ENCODE measurements around the gene METTL8. TPM values are rescaled to one million over a fixed set of nuclear protein-coding genes. Genes with fewer than 3 reads are reported as not detected.

Gene METTL8
- total and polyA plus RNA-seq, 8 donors, result 3.6 to 42.9 (median 7.0) TPM

DNA sequence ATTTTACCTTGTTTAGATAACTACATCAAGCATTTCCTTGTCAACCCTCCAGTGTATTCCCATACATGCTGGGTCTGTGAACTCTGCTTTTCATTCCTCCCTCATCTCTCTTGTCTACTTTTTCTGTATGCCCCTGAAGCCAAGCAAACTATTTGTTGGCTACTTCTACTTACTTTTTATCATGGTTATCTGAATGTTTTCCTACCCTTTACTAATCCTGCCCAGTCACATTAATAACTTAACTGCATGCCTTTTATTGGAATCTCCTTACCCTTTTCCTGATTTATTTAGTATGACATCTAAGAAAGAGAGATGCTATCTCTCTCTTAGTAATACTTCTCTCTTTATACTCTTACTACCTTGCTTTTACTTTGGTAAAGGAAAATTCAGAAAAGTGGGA lies 17.3 kb upstream of the METTL8 start:
- H3K4me1 ChIP-seq, result no peaks in the 10 kb centered on the region
- H3K9me3 ChIP-seq, result no peaks in the 10 kb centered on the region
- no peak for DNase-seq
- intact Hi-C loops (cut with DNase I; ENCODE audit: low total_unique reads), result no loop called here
- H3K27me3 ChIP-seq, result no peaks in the 10 kb centered on the region
- peaks cover 9 to 93% (median 92%) of the 10 kb centered on the region in 4 donors for H3K36me3 ChIP-seq
- H3K4me3 ChIP-seq, result no peak overlapping the region
- no peak for TF ChIP-seq CTCF (IDR thresholded peaks at IDR 0.05)
- no peak for TF ChIP-seq EP300 (IDR thresholded peaks at IDR 0.05)
- no peak for TF ChIP-seq POLR2AphosphoS5 (IDR thresholded peaks at IDR 0.05)
- no peak for TF ChIP-seq POLR2A (IDR thresholded peaks at IDR 0.05)
- no peak overlapping the region for H3K27ac ChIP-seq

DNA sequence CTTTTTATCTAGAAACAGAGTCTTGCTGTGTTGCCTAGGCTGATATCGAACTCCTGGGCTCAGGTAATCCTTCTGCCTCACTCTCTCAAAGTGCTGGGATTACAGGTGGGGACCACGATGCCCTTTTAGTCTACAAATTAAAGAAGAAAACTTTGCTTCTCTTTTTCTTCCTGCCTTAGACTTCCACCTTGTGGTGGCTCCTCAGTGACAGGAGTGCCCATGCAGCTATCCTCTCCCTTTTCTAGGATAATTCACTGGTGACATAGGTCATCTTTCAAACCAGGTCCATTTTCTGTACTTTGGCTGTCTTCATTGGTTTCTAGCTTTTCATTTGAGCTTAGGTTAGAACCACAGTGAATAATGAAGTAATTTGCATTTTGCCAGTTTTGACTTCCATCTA lies 13.9 kb upstream of the METTL8 start:
- Histone ChIP-seq H3K4me1 (no peaks in the 10 kb centered on the region), H3K27me3 (no peaks in the 10 kb centered on the region), H3K4me3 (no peak overlapping the region), H3K27ac (no peak overlapping the region), H3K36me3 (peaks cover 9 to 89% (median 85%) of the 10 kb centered on the region in 4 donors), H3K9me3 (no peaks in the 10 kb centered on the region)
- intact Hi-C loops (cut with DNase I; ENCODE audit: low total_unique reads), result no loop called here
- TF ChIP-seq POLR2AphosphoS5 (IDR thresholded peaks at IDR 0.05), result no peak
- TF ChIP-seq EP300 (IDR thresholded peaks at IDR 0.05), result no peak
- TF ChIP-seq CTCF (IDR thresholded peaks at IDR 0.05), result no peak
- no peak for TF ChIP-seq POLR2A (IDR thresholded peaks at IDR 0.05)
- 89 to 95% (median 93%) methylated on average over 2 of the region's 2 CpGs for WGBS, 5 donors
- DNase-seq, result no peak

DNA sequence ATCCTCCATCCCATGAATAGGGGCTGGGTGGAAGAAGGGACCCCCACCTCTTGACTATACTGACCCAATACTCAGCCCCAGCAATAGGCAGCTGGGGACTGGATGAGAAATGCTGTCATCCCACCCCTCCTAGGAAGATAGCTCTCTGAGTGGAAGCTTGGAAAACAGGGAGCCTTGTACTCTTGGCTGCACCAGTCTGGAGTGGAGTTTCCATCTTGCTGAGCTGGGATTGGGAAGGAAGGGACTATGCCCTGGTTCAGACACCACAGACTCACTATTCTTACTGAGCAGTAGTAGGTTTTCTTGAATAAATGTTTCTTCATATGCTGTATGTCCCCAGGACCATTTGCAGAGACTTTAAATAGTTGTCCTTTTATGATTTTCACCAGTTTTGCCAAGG lies 7.7 kb upstream of the METTL8 start:
- no peaks in the 10 kb centered on the region for H3K9me3 ChIP-seq
- no peak overlapping the region for H3K27ac ChIP-seq
- H3K36me3 ChIP-seq, result peaks cover 0 to 85% (median 83%) of the 10 kb centered on the region in 4 donors
- intact Hi-C loops (cut with DNase I; ENCODE audit: low total_unique reads), result no loop called here
- TF ChIP-seq POLR2A (IDR thresholded peaks at IDR 0.05) (no peak), EP300 (IDR thresholded peaks at IDR 0.05) (no peak), POLR2AphosphoS5 (IDR thresholded peaks at IDR 0.05) (no peak), CTCF (IDR thresholded peaks at IDR 0.05) (no peak)
- no peaks in the 10 kb centered on the region for H3K4me1 ChIP-seq
- H3K27me3 ChIP-seq, result no peaks in the 10 kb centered on the region
- no peak for DNase-seq
- H3K4me3 ChIP-seq, result no peak overlapping the region

DNA sequence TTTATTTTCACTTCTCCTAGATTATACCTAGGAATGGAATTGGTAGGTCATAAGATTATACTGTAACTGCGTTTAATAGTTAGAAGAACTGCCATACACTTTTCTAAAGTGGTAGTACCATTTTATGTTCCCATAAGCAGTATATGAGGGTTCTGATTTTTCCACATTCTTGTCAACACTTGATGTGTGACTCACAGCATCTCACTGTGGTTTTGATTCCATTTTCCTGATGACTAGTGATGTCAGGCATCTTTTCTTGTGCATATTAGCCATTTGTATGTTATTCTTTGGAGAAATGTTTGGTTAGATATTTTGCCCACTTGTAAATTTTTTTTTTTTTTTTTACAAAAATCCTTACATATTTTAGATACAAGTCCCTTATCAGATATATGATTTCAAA lies 2.5 kb upstream of the METTL8 start:
- Histone ChIP-seq H3K9me3 (no peaks in the 10 kb centered on the region), H3K36me3 (peaks cover 0 to 45% (median 40%) of the 10 kb centered on the region in 4 donors), H3K4me1 (peaks cover 19 to 37% (median 24%) of the 10 kb centered on the region in 4 donors), H3K27ac (no peak overlapping the region), H3K27me3 (no peaks in the 10 kb centered on the region), H3K4me3 (no peak overlapping the region)
- DNase-seq, result no peak
- 96 to 100% (median 98%) methylated on average over 1 of the region's 1 CpG for WGBS, 5 donors
- intact Hi-C loops (cut with DNase I; ENCODE audit: low total_unique reads), result no loop called here
- TF ChIP-seq POLR2A (IDR thresholded peaks at IDR 0.05) (no peak), POLR2AphosphoS5 (IDR thresholded peaks at IDR 0.05) (no peak), CTCF (IDR thresholded peaks at IDR 0.05) (no peak), EP300 (IDR thresholded peaks at IDR 0.05) (no peak)
